Eye (tissue), 1 donor: ENCODE data around the gene NFASC.
A peak's percentile ranks its signal among the peaks of the same experiment; 100 is the strongest.

Experiments used
- DNase-seq: peaks from one replicate; pipeline ENCODE4 v3.0.0-alpha.2; 2015

Gene NFASC

DNA sequence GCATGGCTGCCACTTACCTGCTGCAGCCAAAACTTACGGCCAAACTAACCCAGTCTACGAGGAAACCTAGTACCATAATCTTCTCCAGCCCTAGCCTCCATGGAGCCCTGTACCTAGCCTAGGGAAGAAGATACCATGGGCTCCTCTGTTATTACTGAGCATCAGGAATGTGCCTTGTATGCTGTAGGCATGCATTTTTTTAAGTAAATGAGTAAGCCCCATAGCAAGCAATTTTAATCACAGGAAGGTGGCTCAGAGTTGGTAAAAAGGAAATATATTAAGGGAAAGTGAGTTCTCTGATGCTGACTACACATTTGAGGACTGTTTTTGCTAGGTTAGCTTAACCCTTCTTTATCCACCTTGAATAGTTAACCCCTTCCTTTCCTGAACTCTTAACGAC lies 21.2 kb downstream of the NFASC start:
- no peak for DNase-seq

DNA sequence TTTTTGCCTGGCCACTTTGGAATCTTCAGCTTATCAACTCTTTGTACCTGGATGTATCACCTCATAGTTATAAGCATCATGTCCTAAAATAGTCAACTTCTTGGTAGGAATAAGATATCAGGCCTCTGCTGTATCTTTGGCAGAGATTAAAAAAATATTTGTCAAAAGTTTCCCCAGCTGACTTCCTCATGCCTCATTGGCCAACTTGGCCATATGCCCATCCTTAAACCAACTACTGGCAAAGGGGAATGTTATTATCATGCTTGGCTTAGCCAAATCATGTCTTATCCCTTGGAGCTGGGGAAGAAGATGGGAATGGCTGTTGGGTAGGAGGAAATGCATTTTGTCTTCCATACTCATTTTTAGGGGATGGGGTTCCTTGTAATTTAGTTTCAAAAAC lies 23.4 kb downstream of the NFASC start:
- no peak for DNase-seq

DNA sequence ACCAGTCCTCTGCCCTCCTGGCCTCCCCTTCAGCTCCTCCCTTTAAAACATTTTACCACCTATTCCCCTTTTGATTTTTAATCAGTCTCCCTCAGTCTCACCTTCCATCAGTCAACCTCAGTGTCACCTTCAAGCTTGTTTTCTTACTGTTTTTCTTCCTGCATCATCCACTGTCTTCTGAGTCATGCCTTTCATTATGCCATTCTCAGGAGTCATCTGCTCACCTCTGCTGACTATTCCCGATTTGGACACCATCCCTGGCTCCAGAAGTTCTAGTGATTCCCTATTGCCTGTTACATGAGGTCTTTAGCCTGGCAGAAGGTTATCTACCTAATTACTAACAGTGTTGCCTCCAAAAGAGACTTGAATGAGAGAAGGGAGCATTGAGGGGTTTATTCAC lies 23.9 kb downstream of the NFASC start:
- DNase-seq, result no peak

DNA sequence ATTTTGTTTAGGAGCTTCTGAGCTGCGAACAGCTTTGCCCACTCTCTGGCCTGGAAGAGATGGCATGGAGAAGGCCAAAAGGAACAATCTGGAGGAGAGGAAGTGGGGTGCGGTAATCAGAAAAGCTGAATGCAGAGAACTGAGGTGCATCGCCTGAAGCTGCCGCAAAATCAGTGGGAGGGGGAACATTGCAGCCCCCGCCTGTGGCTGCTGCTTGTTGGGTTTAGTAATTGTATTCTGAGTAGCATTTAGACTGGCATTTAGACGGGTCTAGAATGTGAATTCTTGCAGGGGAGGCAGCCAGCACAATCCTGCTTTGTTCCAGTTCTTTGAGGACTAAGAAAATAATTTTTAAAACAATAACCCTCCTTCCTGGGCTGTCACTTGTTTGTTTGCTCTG lies 25.4 kb downstream of the NFASC start:
- no peak for DNase-seq

DNA sequence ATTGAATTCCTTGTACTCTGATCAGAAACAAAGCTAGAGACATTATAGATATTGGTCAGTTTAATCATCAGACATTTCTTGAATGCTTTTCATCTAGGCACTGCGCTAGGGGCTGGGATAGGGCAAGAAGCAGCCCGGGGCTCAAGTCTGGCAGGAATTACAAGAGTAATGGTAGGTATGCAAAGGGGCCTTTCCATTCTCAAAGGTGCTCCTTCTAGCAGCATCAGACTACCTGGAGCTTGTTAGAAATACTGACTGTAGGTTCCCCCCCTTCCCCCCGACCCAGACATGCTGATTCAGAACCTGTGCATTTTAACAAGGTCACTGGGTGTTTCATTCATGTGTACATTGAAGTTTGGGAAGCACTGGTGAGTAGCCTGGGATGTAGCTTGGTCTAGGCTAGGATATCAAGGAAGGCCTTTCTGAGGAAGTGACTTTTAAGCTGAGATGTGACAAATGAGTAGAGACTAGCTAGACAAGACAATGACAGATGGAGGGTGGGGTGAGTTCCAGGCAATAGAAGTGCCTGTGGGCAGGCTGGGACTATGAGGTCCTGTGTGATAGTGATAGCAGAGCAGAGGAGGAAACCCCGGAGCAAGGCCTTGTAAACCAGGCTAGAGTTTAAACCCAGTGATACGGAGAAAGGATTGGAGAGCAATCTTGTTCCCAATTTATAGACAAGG lies 26.3 kb downstream of the NFASC start:
- DNase-seq, result no peak

DNA sequence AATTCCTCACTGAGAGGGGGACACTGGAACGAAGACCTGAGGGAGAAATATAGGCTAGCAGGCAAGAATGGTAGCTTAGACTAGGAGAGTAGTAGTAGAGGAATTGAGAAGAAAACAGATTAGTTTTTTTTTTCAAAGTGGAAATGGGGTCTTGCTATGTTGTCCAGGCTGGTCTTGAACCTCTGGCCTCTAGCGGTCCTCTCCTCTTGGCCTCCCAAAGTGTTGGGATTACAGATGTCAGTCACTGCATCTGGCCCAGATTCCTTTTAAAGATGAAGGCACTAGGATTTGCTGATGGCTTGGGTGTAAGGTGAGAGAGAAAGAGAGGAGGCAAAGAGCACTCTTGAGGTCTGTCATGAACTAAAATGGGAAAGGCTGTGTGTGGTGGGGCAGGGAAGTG lies 30.1 kb downstream of the NFASC start:
- DNase-seq, result no peak

DNA sequence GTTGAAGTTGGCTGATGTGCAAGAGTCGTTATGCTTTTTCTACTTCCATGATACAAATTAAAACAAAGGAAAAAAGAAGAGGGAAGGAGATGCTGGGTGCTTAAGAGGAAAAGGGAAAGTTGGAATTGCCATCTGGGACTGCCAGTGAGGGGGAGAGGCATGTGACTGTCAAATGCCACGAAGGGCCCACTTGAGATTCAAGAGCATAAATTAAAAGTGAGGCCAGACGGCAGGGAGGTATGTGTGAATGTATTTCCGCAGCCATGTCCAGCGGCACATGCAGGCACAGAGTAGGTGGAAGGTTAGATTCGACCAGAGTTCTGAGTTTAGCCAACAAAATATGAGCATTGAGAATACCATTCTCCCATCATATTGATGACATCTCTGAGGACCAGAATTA lies 32.0 kb downstream of the NFASC start:
- no peak for DNase-seq

DNA sequence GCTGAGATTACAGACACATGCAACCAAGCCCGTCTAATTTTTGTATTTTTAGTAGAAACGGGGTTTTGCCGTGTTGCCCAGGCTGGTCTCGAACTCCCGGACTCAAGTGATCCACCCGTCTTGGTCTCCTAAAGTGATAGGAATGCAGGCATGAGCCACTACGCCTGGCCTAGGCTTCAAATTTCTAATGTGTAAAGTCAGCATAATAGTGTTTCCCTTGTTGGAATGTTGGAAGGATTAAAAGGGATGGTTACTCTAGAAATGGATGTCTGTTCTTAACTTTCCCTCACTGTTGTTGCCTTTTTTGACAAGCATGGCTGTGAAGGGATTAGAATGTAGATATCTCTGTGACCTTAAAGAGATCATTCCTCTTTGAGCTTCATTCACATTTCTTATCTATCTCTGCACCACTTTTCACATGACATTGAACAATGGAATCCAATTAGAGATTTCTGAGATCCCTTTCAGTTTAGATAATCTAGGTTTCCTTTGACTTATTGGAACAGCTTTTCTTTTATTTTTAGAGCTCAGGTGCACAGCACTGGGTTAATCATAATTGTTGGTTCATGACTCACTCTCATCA lies 33.7 kb downstream of the NFASC start:
- no peak for DNase-seq

DNA sequence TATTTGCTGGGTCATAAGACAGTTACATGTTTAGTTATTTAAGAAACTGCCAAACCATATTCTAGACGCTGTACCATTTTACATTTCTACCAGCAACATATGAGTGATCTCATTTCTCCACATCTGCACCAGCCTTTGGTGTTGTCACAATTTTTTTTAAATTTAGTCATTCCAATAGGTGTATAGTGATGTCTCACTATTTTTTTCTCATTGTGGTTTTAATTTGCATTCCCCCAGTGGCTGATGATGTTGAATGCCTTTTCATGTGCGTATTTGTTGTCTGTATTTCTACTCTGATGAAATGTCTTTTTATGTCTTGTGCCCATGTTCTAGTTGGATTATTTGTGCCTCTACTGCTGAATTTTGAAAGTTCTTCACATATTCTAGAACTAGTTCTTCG lies 38.4 kb downstream of the NFASC start:
- DNase-seq, result no peak

DNA sequence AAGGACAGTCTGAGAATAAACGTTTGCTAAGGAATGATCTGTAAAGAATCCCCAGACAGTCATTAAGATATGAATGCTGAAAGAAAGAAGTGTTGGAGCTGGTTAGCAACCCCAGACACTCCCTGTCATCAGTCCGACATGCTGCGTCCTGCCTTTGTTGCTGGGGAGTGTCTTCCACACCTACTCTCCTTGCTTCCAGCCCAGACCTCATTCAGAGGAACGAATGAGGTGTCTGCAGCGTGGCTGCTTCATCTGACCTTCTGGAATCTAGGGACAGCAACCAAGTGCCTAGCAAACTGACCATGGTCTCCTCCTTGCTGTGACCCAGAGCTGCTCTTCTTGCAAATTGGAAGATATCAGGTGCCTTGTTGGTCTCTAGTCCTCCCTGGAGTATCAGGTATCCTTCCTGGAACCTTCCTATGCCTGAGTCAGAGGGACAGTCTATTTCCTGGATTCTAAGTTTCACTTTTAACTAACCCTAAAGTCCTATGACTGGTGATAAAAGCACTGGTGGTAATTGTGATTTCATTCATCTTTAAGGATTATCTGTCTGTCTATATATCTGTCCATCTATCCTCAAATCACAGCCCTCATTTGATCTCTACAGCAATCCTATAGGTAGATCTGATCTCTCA lies 45.3 kb downstream of the NFASC start:
- DNase-seq, result no peak

DNA sequence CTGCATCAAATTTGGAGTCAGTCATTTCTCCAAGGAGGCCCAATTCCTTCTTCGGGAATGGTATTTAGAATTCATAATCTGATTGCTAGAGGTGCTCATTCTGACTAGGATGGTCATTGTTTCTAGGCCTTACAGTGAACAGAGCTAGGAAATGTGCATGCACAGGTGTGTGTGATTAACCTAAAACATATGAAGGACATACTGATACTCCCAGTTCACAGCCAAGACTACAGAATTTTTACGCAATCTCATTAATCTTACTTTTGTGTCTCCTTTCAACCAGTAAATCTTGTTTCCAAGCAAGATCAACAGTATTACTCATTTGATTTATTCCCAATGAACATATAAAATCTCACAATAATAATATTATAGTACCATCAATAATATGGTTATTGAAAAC lies 47.1 kb downstream of the NFASC start:
- no peak for DNase-seq

DNA sequence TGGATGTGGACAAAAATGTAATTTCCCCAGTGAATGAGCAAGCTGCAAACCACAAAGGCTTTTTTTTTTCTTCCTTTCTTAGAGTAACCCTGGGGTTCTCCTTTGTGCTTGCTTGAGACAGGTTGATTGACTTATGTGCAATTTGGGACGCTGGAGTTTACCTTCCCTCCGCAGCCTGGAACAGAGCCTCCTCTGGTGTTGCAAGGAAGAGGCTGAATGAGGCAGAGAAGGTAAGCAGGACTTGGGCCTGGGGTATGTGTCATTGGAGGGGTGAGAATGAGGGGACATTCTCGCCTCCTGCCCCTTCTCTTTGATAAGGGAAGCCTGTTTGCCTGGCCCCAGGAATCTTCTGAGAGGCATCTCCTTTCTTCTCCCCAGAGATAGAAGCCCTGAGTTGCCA lies 49.8 kb downstream of the NFASC start:
- DNase-seq, result no peak

DNA sequence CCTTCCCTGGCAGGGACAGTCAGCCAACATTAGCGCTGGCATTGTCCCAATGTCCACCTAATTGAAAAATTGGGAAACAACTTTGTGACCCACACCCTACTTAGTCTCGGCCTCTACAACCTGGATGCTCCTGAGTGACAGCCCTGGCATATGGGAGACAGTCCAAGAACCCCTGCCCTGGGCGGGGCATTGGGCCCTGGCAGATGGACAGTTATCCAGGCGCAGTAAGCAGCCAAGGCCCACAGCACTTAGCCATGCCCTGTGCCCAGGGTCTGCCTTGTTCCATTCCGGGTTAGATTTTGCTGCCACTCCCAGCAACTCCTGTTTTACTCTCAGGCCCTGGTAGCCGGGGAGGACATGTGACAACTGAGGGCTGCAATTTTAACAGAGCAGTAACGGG lies 50.3 kb downstream of the NFASC start:
- DNase-seq, result no peak

DNA sequence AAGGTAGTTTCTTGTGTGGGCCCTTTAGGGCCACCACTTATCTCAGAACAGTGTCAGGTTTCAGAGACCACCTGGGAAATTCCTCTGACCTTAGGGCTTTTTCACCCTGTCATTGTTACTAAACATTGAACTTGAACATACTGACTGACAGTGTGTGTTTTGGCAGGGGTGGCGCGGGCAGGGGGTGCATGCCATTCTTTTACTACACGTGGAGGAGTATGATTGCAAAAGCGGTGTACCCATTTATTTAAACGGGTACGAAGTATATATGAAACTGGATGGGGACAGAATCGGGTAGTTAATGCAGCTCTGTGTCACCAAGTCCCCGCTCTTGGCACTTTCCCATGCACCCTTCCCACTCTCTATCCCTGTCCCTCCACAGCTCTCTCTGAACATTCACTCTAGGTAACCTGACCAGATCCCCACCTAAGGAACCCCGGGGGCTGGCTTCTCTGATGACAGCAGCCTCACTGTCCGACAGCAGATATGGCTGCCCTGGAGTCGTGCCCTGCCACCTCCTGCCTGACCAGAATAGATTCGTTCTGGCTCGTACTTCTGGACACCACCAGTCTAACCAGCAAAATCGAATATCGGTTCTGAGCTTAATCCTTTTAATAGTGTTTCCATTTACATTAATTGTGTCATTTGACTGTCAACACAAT lies 51.3 kb downstream of the NFASC start:
- DNase-seq, result no peak

DNA sequence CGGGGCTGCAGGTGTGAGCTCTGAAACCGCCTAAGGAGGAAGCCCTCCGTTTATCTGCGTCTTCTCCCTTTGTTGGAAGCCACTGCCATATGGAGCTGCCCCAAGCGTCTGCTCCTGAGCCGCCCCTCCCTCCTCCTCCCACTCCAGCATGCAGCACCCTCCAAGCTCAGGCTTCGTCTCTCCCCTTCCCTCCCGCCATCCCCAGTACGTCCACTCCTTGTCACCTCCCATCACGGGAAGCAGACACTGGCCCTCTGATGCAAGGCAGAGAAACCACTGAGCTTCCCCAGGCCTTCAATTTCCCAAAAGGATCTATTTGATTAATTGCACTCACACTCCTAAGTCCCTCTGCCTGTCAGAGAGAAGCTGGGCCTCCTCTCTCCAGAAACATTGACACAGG lies 52.5 kb downstream of the NFASC start:
- DNase-seq, result peak; percentile 41

DNA sequence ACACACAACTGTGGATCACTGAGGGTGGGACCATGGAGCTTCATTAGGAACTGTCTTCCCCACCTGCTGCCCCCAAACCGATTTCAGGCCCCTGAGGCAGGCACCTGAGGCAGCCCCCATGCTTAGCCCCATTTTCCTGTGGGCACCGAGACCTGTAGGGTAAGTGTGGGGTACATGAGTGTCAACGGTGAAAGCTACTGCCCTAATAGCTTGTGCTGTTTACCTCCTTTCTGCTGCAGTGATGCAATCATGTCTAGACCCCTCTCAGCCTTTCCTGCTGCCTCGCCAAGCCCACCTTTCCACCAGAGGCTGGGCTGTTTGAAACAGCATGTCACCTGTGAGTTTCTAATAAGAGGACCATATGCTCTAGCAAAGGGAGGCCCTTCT lies 53.0 kb downstream of the NFASC start:
- no peak for DNase-seq

DNA sequence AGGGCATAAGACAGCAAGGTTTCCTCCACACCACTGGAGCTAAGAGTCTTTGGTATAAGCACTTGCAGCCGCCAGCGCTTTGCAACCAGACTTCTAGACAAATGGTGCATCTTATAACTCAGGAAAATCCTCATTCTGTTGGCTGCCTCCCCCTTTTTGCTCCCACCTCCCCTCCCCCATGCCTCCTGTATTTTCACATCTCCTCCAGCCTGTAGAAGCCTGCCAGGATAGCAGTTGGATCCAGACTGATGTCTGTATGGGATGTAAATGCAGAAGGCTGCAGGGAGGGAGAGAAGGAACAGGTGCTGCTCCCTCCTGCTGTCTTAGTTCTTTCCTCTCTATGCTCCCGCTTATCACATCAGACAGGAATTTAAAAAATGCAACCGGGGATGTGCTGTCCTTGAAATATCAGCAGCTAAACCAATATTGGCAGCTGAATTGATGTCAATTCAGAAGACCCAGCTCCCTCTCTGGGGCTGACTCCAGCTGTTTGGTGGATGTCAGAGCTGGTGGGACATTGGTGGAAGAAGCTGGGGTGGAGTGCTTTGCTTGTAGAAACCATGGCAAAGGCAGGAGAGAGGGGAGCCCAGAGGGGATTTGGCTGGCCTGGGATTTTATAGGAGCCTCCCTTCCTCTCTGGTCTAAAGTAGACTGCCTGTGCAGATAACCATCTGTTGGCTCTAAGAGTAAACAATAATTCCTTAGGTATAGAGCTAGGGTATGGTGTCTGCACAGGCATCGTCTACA lies 53.5 kb downstream of the NFASC start:
- peak; percentile 66 for DNase-seq

DNA sequence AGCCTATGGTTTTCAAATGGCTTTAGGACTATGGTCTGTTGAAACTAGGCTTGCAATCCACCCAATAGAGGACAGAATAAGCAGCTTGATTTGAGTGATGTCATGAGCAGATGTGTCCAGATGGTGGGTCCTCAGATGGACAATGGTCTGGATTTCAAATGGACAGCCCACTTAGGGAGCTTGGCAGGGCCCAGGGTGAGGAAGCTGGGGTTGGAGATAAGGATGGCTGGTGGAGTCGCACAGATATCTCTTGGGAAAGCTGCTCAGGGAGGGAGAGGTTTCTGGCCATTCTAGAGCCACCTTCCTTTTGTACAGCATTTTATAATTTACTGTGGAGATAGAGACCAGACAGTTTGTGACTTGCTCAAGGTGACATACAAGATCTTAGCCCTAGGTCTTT lies 55.0 kb downstream of the NFASC start:
- DNase-seq, result no peak

DNA sequence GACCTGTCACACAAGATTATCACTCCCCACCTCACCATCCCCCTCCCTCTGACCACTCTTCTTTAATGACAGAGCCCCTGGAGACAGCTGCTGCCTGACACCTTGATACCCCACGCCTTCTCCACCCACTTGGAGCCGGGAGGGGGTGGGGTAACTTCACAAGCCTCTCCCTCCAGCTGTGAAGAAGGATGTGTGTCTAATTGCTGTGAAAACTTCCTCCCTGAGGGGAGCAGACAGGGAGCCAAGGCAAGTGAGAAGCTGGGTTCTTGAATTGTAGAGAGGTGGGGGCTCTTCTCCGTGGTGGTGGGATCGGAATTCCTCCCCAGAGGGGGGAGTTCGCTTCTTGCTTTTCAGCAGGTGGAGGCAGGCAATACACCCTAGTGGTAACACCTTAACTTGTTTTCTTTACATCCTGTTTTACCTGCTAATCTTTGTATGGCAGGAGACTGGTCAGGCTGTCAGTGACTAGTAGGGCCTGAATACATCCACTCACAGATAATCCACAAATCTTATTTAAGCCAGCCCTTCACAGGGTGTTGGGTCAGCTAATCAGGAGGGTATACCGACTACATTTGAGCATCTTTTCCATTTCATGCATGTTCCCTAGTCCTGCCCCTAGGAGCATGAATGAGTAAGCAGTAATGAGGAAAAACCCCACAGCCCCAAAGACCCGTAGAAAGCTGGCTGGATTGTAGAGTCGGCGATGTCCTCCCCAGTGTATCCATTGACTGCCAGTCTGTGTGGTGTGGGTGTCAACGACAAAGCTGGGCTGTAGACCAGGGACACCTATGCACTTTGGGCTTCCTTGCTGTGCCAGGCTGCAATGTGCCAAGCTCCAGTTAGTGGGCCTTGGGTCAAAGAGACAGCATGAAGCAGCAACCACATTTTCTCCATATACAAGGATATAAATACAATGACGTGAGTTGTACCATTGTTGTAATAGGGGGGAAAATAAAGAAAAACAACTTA lies 57.3 kb downstream of the NFASC start:
- DNase-seq, result no peak

DNA sequence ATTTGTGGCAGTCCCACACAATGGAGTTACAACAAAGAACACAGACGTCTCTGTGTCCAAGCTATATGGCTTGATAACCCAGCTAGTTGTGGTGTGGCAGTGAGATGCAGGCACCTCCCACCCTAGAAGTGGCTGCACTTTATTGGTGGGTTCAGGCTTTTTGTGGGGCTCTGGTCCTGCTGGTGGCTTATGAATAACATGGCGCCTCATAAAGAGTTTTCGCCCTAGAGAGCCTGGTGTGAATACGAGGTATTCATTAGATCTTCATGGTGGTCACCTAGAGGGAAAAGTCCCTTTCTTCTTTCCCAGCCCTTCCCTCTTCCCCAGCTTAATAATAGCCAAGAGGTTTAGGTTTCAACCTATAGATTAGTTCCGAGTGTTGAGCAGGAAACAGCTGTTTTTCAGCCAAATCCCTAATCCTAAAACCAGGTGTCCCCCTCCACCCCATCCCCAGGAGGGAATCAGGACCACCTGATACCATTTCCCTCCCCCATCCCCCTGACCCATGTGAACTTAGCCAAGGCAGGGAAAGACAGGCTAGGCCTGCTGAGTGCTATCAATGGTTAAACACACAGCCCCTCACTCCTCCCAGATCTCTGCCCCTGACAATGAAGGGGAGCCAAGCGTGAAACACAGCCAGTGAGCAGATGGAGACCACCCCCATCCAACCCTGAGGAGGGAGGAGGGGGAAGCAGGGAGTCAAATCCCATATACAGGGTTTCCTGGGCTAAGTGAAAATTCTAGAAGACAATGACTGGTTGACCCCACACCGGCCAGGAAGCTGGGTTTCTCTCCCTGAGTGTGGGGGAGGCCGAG lies 58.2 kb downstream of the NFASC start:
- DNase-seq, result peak; percentile 91

DNA sequence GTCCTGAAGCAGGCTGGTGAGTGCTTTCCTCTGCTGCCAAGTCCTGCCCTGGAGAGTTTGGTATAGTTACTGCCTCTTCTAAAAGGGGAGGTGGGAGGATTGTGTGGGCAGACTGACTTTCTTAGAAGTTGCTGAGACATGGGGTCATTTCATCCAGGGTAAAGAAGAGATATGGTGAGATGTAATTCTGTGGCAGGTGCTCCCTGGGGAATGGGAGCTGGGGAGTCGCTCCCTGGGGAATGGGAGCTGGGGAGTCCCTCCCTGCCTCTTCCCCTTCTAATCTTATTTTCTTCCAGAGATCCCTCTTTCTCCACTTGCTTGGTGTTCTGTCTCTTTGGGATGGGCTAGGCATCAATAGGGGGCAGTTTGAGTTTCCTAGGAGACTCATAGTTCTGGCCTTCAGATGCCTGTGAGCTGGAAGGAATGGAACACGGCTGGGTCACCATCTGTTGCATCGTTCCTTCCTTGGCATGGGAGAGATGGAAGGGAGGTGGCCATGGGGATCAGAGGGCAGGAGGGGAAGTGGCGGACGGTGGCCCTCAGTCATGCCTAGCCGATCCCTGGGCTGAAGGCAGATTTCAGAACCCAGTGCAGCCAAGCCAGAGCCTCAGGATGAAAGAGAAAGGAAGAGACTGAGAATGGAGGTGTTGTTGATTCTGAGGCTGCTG lies 59.0 kb downstream of the NFASC start:
- DNase-seq, result peak; percentile 66
